GM19023 (cell line): Measurements from ENCODE around the gene TMTC1.
"Not testable (repeated sequence)": the region's sequence is repeated elsewhere in the genome, so short reads cannot be mapped to it uniquely, and the experiment has no call there.

Source experiments
- ATAC-seq: cut with Tn5 transposase; IDR thresholded peaks from one replicate; pipeline ENCODE4 v1.9.1; 2021; ENCODE audit warnings: mild to moderate bottlenecking, moderate library complexity; ENCODE audit not compliant: unreplicated experiment

Gene TMTC1

DNA sequence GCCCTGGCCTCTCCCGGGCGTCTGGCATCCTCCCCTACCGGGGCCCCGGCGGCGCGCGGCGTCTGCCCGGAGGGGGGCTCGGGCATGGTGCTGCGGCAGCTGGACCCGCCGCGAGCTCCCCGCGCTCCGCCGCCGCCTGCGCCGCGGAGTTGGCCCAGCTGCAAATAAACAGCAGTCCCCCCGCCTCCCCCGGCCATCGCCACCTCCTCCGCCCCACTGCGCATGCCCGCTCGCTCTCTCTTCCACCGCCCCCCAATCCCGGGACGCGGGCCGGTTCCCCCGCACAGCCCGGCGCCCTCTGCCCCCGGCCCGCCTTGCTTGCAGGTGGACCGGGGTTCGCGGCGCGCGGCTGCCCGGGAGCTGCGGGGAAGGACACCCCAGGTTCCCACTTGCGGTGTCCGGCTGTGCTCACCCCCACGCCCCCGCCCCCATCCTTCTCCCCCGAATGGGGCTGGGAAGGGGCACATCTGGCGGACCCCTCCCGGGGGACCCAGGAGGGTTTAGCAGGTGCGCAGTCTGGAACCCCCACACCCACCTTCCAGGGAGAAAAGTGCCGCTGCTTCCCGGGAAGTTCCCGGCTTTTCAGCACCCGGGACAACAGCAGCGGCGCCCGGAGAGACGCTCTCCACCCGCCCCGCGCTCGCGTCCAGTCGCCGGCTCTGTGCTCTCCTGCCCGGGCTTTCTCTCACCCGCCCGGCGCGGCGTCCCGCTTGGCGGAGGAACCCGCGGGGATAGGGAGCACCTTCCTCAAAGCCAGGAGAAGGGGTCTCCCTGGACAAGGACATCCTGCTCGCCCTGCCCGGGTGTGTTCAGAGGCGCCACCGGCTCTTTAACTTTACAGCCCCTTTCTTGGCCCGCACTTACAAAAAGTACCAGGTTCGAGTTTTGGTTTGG is at the start of gene TMTC1:
TMTC1 (minus strand) TSS at position 170 of the 894 bp plus-strand sequence. CDS start 191 bp downstream, outside the sequence.
- peak; percentile 31 for ATAC-seq

DNA sequence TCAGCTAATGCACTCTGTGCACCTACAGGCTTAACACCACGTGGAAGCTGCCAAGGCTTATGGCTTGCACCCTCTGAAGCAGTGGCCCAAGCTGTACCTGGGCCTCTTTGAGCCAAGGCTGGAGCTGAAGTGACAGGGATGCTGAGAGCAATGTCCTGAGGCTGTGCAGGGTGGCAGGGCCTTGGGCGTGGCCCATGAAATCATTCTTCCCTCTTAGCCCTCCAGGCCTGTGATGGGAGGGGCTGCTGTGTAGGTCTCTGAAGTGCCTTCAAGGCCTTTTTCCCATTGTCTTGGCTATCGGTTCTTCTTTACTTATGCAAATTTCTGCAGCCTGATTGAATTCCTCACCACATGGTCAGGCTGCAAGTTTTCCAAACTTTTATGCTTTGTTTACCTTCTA is 47.4 kb upstream of the TMTC1 start:
- ATAC-seq, result no peak

DNA sequence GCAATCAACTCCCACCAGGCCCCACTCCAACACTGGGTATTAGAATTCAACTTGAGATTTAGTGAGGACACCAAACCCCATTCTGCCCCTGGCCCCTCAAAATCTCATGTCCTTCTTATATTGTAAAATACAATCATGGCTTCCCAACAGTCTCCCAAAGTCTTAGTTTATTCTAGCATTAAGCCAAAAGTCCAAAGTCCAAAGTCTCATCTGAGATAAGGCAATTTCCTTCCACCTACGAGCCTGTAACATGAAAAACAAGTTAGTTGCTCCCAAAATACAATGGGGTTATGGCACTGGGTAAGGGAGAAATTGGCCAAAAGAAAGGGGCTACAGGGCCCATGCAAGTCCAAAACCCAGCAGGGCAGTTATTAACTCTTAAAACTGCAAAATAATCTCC is 46.6 kb upstream of the TMTC1 start:
- ATAC-seq, result no peak

DNA sequence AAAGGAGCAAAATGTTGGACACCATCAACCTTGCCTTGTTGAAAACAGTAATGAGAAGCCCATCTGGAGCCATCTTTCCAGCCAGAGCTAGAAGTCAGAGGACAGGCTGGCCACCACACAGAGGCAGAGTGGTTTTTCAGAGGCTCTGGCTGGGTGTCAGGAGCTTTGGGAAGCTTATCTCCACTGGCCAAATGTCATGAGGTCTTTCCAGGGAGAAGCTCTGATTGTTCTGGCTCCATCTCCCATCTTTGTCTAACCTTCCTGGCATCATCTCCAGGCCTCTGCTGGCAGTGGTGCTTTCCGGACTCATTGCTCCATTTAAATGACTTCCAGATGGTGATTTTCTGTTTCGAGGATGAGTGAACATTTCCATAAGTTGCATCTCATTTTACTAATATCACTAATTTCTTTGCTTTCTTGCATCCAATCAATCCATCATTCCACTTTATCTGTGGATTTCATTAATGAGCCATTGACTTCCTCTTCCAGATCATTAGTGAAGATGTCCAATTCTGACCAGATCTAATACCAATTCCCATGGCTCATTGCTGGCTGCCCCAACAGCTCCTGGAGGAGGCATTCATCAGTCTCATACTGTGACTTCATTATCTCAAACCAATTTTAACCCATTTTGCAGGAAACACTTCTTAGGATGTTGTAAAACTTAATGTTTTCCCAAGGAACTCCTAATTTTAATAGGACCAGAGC is 35.3 kb upstream of the TMTC1 start:
- ATAC-seq, result no peak

DNA sequence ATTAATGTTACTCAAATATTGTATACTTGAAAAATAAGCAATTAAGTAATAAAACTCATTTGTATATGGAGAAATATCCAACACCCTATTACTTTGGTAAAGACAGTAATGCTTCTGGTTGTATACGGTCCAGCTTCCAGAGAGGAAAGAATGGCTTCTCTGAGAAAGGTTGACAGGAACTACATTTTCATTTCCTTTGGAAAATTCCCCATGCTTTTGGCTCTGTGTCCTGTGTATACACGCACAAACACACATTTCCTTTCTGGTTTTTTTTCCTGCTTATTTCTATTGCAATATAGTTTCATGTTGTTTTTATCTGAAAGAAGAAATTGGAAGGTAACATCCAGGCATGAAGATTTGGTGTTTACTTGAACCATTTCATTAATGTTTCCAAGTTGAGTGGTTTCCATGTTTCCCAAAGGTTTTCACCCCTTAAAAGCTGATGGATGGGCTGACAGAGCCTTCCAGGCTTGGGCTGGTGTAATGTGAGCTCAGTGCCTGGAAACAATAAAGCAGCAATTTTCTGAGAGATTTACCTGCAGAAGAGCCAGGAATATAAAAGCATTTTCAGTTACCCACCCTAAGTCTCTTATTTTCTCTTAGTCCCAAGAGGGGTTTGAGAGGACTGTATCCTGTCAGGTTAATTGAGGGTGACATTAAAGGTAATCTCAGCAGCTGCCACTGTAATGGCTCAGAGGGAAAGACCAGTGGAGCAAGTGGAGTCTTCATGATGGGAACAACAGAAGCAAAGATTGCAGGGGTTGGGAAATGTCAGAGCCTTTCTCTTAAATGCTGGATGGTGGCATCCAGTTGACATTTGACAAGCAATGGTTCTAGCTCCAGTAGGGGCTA is 33.4 kb upstream of the TMTC1 start:
- ATAC-seq, result no peak

DNA sequence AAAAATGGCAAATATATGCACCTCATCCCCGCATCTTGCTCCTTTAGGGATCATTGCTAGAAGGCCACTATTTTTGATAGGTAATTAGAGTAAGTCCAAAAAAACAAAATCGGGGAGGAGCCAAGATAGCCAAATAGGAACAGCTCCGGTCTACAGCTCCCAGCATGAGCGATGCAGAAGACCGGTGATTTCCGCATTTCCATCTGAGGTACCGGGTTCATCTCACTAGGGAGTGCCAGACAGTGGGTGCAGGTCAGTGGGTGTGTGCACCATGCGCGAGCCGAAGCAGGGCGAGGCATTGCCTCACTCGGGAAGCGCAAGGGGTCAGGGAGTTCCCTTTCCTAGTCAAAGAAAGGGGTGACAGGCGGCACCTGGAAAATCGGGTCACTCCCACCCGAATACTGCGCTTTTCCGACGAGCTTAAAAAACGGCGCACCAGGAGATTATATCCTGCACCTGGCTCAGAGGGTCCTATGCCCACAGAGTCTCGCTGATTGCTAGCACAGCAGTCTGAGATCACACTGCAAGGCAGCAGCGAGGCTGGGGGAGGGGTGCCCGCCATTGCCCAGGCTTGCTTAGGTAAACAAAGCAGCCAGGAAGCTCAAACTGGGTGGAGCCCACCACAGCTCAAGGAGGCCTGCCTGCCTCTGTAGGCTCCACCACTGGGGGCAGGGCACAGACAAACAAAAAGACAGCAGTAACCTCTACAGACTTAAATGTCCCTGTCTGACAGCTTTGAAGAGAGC is 26.0 kb upstream of the TMTC1 start:
- not testable (repeated sequence) for ATAC-seq

DNA sequence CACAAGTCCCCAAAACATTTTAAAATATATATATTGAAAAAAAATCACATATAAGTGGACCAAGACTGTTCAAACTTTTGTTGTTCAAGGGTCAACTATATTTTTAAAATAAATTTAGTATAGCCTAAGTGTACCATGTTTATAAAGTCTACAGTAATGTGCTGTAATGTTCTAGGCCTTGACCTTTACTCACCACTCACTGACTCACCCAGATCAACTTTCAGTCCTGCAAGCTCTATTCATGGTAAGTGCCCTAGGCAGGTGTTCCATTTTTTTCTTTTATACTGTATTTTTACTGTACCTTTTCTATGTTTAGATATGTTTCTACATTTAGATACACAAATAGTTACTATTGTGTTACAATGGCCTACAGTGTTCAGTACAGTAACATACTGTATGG is 23.4 kb upstream of the TMTC1 start:
- ATAC-seq, result no peak

DNA sequence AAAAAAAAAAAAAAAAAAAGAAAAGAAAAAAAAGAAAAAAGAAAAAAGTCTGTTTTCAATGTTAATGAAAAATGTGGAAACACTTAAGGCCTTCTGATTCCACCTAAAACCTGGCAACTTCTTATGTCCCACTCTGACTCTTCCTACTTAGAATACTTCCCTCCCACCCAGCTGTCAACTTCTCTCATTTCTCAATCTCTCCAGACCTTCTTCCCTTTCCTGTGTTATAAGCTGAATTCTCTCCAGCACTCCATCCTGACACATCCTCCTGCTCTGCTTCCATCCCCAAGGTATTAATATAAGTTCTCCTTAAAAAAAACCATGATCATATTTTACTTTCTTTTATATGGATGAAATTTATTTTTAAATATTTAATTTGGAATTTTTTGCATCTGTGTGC is 20.3 kb upstream of the TMTC1 start:
- no peak for ATAC-seq

DNA sequence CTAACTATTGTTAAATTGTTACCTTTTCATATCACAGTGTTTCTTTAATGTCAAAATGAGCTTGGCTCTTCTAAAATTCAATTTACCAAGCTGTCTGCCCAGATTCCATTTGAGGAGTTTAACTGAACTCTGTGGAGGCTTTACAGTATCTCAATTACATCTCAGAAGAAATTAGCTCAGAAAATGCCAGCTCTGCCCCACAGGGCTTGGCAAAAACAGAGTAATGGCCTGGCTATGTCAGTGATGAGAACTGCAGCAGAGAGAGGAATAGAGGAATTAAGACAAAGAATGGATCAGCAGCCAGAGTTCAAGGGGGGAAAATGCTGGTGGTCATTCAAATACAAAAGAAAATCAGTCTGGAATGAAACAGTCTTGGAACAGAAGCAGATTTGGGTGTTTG is 15.8 kb upstream of the TMTC1 start:
- no peak for ATAC-seq

DNA sequence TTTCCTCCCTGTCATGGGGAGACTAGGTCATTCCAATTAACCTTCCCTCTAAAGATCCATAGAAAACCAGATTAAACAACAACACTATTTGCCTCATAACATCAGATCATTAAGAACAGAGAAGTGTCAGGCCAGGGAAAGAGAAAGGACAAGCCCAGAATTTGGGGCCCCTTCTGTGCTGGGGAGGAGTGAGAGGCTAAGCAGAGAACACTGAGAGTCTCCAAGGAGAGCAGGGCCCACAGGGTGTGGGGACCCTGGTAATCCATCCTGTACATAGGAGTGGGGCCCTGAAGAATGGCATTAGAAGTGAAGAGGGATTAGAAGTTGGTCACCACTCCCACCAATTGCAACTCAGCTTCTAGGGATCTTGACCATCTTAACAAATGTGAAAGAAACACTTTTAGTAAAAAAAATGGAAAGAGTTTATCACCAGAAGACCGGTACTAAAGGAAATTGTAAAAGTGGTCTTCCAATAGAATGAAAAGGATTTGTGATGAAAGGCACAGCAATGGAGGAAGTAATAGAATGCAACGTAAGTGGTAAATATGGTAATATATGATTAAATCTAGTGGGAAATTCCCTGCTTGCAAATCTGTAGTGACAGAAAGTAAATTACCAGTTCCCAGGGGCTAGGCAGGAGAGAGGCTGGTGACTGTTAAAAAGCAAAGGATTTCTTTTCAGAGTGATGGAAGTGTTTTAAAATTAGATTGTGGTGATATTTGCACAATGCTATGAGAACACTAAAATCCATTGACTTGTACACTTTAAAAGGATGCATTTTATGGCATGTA is 14.0 kb upstream of the TMTC1 start:
- no peak for ATAC-seq

DNA sequence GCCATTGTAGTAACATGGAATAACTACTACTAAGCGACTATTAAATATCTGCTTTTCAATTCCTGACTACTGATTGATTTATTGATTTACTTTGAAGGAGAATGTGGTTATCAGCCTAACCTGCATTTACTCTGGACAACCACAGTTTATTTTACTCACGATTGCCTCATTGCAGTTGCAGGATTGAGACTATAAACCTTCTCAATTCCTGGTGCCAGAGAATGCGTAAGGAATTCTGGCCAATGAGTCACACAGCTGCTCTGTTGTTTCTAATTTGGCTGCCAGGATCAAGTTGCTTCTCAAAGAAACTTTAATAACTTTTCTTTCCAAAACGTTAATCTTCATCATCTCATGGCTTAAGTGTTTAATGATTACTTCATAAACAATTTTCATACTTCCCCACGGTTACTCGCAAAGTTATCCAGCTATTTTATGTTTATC is 13.1 kb upstream of the TMTC1 start:
- ATAC-seq, result no peak

DNA sequence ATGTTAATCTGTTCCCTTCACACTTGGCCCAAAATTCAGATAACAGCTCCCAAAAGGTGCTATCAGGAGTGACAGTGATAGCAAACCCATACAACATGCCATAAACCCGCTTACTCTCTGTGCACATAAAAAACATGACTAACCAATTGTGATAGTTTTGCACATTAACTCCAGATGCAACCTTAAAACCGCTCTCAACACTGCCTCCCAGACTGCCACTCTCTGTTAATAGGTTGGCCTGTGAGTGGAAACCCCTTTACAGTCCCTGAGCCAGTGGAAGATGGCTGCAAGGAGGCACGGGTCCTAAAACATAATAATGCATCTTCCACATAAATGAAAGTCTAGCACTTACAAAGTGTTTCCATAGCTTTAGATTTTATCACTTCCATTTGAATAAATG is 12.0 kb upstream of the TMTC1 start:
- no peak for ATAC-seq

DNA sequence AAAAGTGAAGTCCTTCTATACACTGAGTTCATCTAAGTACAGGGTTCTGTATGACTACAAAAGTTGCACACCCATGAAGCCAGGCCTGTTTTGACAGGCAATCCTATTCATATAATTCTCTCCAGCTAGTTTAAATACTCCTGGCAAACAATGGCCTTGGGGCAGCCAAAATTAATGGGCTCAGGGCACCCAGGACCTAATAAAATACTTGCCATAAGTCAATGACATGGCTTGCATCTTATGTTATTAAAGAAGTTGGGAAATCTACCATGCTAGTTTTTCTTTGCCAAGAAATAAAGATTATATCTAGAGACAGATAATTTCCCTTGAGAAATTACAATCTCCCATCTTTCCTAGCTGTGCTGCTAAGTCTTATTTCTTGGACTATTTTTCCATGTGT is 11.1 kb upstream of the TMTC1 start:
- ATAC-seq, result no peak

DNA sequence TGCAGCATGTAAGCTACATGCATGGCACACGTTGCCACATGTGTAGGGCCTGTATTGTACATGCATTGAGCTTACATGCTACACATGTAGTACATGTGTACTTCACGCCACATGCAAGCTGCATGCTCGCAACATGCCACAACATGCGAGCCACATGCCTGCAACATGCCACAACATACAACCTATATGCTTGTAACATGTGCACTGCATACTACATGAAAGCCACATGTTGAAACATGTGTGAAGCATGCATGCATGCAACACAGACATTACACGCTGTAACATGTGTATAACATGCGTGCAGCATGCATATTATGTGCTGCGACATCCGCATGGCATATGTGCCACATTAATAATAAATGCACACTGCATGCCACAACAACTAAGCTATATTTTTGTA is 9.1 kb upstream of the TMTC1 start:
- no peak for ATAC-seq

DNA sequence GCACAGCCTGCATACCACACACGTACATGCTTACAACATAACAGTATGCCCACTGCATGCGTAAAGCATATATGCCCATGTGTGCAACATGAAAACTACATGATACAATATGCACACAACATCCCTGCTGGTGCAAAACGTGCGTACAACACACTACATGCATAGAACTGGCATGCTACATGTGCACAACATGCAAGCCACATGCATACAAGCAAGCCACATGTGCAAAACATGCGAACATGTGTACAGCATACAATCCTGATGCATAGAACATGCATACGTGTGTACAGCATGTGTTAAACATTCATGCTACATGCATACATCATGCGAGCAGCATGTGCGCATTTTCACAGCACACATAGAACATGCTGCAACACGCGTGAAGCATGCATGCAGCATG is 8.4 kb upstream of the TMTC1 start:
- no peak for ATAC-seq

DNA sequence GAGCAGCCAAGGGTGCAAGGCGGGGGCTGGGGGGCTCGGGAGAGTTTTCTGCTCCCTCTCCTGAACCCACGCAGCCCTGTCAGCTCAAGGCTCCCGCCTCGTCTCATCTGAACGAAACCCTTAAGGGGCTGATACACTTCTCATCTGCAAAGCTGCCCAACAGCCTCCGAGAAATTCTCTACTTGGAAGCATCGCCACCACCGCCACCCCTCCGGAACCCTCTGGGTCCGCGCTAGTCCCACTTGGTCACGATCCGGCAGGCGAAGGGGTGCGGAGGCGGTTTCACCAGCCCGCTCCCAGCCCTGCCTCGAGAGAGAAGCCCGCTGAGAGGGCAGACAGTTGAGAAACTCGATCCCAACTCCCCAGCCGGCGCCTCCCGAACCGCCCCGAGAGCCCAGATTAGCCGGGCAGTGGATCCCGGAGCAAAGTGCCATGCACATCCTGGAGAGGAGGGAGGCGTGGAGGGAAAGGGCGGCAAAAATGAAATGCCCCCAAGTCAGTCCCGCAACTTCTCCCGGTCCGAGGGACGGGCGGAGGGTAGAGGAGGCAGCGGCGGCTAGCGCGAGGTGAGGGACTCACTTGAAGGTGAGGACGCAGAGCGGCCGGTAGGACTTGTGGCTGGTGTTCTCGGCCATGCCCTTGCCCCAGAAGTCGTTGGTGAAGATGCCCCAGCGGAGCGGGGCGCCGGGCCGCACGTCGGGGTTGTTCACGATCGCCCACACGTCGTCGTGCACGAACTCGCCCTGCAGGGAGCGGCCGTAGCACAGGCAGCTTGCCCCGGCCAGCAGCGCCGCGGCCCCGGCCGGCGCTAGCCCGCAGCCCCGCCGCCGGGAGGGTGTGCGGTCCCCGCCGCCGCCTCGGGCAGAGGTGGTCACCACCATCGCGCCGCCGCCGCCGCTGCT is 620 bp downstream of the TMTC1 start:
- ATAC-seq, result peak; percentile 17

DNA sequence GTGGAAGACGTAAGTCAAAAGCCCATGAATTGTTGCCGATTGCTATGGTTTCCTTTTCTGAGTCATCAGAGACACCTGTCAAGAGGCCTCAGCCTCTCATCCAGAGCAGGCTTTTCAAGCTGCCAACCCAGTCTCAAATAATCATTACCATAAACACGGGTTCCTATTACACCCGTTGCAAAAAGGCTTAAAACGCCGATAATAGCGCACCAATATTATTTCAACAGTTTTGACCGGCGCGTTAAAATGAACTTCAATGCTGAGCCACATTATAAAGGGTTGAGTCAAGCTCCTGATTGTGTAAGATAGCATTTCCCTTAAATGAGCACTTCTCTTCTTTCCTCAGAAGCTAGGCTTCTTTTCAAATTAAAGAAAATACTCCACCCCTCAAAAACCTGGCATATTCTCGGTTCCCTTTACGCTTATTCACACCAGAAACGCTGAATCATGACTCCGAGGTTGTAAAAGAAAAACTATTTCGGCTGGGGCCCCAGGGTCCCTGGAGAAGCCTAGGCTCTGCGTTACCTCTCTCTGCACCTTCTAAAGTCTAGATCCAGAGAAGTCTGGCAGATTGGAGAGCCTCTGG is 1.4 kb downstream of the TMTC1 start:
- ATAC-seq, result peak; percentile 67

DNA sequence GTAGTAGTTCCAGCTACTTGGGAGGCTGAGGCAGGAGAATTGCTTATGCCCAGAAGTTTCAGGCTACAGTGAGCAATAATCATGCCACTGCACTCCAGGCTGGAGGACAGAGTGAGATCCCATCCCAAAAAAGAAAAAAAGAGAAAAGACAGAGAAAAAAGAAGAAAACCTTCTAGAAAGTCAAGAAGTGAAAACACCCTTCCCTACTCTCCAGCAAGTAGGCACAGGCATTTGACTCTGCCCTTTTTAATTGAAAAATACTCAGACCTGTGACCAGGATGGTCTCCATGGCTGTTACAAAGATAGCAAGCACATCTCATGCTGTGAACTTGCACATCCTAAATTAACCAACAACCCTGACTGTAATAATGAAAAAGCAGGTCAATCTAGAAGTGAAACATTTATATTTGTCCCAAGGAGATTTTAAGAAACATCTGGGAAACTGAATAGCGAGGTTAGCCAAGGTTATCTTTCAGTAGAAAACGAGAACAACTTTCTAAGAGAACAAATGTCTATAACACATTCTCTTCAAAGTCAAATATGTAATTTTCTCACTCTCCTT is 2.0 kb downstream of the TMTC1 start:
- peak; percentile 31 for ATAC-seq
